ENCODE results near the gene IMPACT. TPM values are rescaled to one million over a fixed set of nuclear protein-coding genes. Genes with fewer than 3 reads are reported as not detected.

Gene IMPACT
- total and polyA plus RNA-seq, 3 donors from 2014 or later = 49.0 to 59.7 (median 50.4) TPM

DNA sequence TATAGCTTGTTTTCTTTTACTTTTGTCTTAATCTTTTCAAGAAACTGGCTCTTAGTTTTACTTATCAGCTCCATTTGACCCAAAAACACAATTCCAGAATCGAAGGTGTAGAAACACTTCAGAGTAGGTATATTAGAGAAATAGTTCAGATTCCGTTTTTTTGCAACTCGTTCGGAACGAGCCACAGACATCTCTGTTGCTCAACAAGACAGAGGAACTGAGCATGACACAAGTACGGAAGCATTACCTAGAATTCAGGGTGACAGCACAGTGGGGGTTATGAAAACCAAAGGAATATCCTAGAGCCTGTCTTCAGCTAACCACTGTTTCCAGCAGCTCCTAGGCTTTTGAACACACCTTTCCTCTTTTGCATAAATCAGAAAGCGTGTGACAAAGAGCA lies 39.0 kb downstream of the IMPACT start:
- intact Hi-C loops (cut with DNase I; ENCODE audit: low total_unique reads) = no loop called here
- no peak for TF ChIP-seq POLR2A (IDR thresholded peaks at IDR 0.05)
- no peak for TF ChIP-seq CTCF (IDR thresholded peaks at IDR 0.05)
- H3K4me1 ChIP-seq = no peaks in the 10 kb centered on the region
- no peaks in the 10 kb centered on the region for H3K27me3 ChIP-seq
- no peak overlapping the region for H3K27ac ChIP-seq
- no peaks in the 10 kb centered on the region for H3K9me3 ChIP-seq
- no peak overlapping the region for H3K4me3 ChIP-seq
- no peak for DNase-seq
- H3K36me3 ChIP-seq (ENCODE audit: low read depth, missing control alignments) = no peaks in the 10 kb centered on the region
- 87 to 93% methylated on average over 7 of the region's 7 CpGs for WGBS, 2 donors

DNA sequence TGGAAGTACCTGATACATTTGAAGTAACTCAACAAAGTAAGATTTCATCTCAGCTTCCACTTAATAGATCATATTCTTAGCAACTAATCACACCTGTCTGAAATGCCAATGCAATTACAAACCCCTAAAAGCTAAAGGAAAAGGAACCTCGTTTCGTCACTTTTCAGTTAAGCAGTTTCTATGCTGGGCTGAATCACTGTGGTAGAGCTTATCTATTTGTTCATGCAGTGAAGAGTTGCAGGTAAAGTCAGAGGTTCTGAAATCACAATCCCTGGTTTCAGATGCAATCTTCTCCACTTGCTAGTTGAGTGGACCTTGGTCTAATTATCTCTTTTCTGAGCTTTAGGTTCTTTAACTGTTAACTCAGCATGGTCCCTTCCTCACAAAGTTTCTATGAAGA lies 40.3 kb downstream of the IMPACT start:
- H3K9me3 ChIP-seq = no peaks in the 10 kb centered on the region
- H3K4me3 ChIP-seq = no peak overlapping the region
- H3K36me3 ChIP-seq (ENCODE audit: low read depth, missing control alignments) = no peaks in the 10 kb centered on the region
- no peak for DNase-seq
- H3K27me3 ChIP-seq = no peaks in the 10 kb centered on the region
- H3K27ac ChIP-seq = no peak overlapping the region
- TF ChIP-seq CTCF (IDR thresholded peaks at IDR 0.05) (no peak), POLR2A (IDR thresholded peaks at IDR 0.05) (no peak)
- intact Hi-C loops (cut with DNase I; ENCODE audit: low total_unique reads) = no loop called here
- H3K4me1 ChIP-seq = no peaks in the 10 kb centered on the region
- WGBS, 2 donors = 88 to 91% methylated on average over 2 of the region's 2 CpGs

DNA sequence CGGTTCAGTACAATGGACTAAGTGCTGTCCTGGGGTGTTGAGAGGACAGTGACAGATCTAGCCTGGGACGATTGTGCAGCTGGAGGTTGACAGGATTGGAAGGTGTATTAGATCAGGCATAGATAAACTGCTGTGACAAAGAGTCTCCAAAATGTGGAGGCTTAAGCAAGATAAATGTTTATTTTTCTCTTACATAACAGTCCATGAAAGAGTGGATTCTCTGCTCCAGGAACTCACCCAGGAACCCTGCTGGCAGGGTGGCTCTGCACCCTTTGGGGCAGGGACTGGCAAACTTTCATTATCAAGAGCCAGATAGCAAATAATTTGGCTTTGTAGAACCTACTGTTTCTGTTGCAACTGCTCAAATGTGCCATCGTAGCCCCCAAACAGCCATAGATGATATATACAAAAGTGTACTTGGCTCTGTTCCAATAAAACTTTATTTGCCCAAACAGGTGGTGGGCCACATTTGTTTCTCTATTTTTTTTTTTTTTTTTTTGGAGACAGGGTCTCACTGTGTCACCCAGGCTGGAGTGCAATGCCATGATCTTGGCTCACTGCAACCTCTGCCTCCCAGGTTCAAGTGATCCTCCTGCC lies 43.6 kb downstream of the IMPACT start:
- no peaks in the 10 kb centered on the region for H3K27me3 ChIP-seq
- no peaks in the 10 kb centered on the region for H3K4me1 ChIP-seq
- no peaks in the 10 kb centered on the region for H3K36me3 ChIP-seq (ENCODE audit: low read depth, missing control alignments)
- H3K9me3 ChIP-seq = no peaks in the 10 kb centered on the region
- DNase-seq = no peak
- H3K27ac ChIP-seq = no peak overlapping the region
- H3K4me3 ChIP-seq = no peak overlapping the region
- 85 to 94% methylated on average over 3 of the region's 3 CpGs for WGBS, 2 donors
- TF ChIP-seq POLR2A (IDR thresholded peaks at IDR 0.05) (no peak), CTCF (IDR thresholded peaks at IDR 0.05) (no peak)
- intact Hi-C loops (cut with DNase I; ENCODE audit: low total_unique reads) = no loop called here

- no peaks in the 10 kb centered on the region for H3K9me3 ChIP-seq
- intact Hi-C loops (cut with DNase I; ENCODE audit: low total_unique reads) = no loop called here
- no peak overlapping the region for H3K27ac ChIP-seq
- no peaks in the 10 kb centered on the region for H3K4me1 ChIP-seq
- no peaks in the 10 kb centered on the region for H3K36me3 ChIP-seq (ENCODE audit: low read depth, missing control alignments)
- H3K4me3 ChIP-seq = no peak overlapping the region
- H3K27me3 ChIP-seq = no peaks in the 10 kb centered on the region
- no peak for TF ChIP-seq POLR2A (IDR thresholded peaks at IDR 0.05)
- TF ChIP-seq CTCF (IDR thresholded peaks at IDR 0.05) = no peak
- DNase-seq = no peak
- WGBS, 2 donors = 87 to 93% methylated on average over 7 of the region's 7 CpGs
These were observed 44.3 kb downstream of the IMPACT start for GRCh38 chr18:24470805-24471204.

DNA sequence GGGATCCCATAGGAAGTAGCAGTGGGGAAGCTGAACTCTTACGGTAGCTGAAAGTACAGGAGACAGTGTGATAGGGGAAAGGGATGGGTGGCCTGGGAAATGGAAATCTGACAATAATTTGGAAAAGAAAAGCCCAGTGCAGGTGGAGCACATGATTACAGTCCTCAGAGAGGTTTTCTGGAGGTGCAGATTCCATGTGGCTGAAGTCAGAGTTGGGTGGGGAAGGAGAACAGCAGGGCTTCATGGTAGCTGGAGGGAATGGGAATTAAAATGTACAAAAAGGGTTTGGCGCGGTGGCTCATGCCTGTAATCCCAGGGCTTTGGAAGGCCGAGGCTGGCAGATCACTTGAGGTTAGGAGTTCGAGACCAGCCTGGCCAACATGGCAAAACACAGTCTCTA lies 46.1 kb downstream of the IMPACT start:
- Histone ChIP-seq H3K27ac (no peak overlapping the region), H3K9me3 (no peaks in the 10 kb centered on the region), H3K4me3 (no peak overlapping the region), H3K27me3 (no peaks in the 10 kb centered on the region), H3K36me3 (ENCODE audit: low read depth, missing control alignments) (no peaks in the 10 kb centered on the region), H3K4me1 (no peaks in the 10 kb centered on the region)
- WGBS, 2 donors = 94 to 96% methylated on average over 5 of the region's 5 CpGs
- no peak for DNase-seq
- intact Hi-C loops (cut with DNase I; ENCODE audit: low total_unique reads) = no loop called here
- TF ChIP-seq POLR2A (IDR thresholded peaks at IDR 0.05) (no peak), CTCF (IDR thresholded peaks at IDR 0.05) (no peak)

Data from testis (tissue), 3 donors.